ENCODE data around the gene DUSP21.

GRCh38 chrX:44882635-44883034, 38.8 kb downstream of the DUSP21 start:
- TF ChIP-seq CTCF (IDR thresholded peaks at IDR 0.05) (no peak), EZH2 (IDR thresholded peaks at IDR 0.05; ENCODE audit: borderline replicate concordance, insufficient read depth, low read depth, low read length, poor library complexity, severe bottlenecking) (no peak)
